Skeletal muscle tissue (tissue), 4 donors: ENCODE results near the gene OXCT1. TPM values are rescaled to one million over a fixed set of nuclear protein-coding genes. Genes with fewer than 3 reads are reported as not detected.

ENCODE experiments used
- H3K27ac ChIP-seq: one replicate; pipeline ENCODE4 v1.7.0; 2013; ENCODE audit warnings: mild to moderate bottlenecking, low read depth, low read length, inconsistent platforms
- H3K27me3 ChIP-seq, 3 donors: one replicate each; pipeline ENCODE4 v1.7.0; 2013; ENCODE audit warnings: low read length in 3 of 3; ENCODE audit not compliant: control insufficient read depth in 3 of 3, insufficient read depth in 3 of 3
- H3K36me3 ChIP-seq, 3 donors: one replicate each; pipeline ENCODE4 v1.7.0; 2013; ENCODE audit warnings: low read length in 3 of 3; ENCODE audit not compliant: control insufficient read depth in 3 of 3, insufficient read depth in 3 of 3
- H3K4me1 ChIP-seq, 3 donors: one replicate each; pipeline ENCODE4 v1.7.0; 2013; ENCODE audit warnings: low read length in 3 of 3, mild to moderate bottlenecking in 3 of 3; ENCODE audit not compliant: control insufficient read depth in 3 of 3, insufficient read depth in 3 of 3
- H3K4me3 ChIP-seq, 3 donors: one replicate each; pipeline ENCODE4 v1.7.0; 2013; ENCODE audit warnings: low read length in 3 of 3
- H3K9ac ChIP-seq, 3 donors: one replicate each; pipeline ENCODE4 v1.7.0; 2013; ENCODE audit warnings: low read length in 3 of 3, mild to moderate bottlenecking in 3 of 3, moderate library complexity in 2 of 3, low read depth in 1 of 3
- H3K9me3 ChIP-seq, 3 donors: one replicate each; pipeline ENCODE4 v1.7.0; 2013; ENCODE audit warnings: low read length in 3 of 3; ENCODE audit not compliant: control insufficient read depth in 3 of 3
- total RNA-seq: library from RNA; depleted of rRNA; stranded (reverse); fragments of >200 nt; gene quantifications from one replicate; pipeline ENCODE4 v1.2.3, GENCODE V29; 2014
- donor health status: Osteomylitis.

Gene OXCT1
- total RNA-seq, 1 donor from 2014 or later = 12.5 TPM

DNA sequence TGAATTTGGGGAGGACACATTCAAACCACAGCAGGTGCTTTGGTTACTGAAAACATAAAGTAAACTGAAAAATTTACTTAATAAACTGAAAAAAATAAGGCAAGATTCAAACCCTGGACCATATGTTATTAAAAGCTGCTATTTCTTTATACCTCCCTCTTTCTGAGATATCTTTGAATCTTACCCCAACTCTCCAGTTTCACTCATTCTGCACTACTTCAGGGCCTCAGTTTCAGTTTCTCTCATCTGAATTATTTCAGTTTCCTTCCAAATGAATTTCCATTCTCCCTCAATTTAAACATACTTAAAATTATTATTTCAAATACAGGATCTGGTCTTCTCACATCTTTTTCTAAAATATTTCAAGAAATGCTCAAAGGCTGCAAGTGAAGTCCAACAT, 4.9 kb upstream of the OXCT1 start:
- Histone ChIP-seq H3K9ac (no peak overlapping the region), H3K36me3 (no peaks in the 10 kb centered on the region), H3K9me3 (no peaks in the 10 kb centered on the region), H3K4me1 (peaks cover 5 to 11% (median 9%) of the 10 kb centered on the region in 3 donors), H3K27me3 (no peaks in the 10 kb centered on the region), H3K27ac (no peak overlapping the region), H3K4me3 (no peak overlapping the region)

DNA sequence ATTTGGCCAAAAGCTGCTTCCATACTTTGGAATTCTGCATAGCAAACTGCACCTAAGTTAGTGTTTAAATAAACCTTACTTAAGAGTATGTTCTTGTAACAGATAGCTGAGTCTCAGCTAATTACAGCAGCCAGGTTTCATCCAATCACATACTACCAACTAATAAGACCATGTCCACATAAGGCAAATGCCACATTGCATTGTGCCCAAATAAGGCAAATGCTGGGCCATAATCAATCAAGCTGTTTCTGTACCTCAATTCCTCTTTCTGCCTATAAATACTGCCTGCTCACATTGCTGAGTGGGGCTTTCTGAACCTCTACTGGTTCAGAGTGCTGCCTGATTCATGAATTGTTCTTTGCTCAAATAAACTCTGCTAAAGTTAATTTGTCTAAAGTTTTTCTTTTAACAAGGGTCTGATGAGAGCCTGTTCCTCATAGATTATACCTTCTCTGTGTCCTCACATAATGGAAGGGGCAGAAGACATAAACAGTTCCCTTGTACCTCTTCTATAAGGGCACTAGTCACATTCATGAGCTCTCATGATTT, 4.4 kb upstream of the OXCT1 start:
- H3K36me3 ChIP-seq = no peaks in the 10 kb centered on the region
- H3K27ac ChIP-seq = no peak overlapping the region
- no peak overlapping the region for H3K9ac ChIP-seq
- H3K4me1 ChIP-seq = peaks cover 5 to 14% (median 11%) of the 10 kb centered on the region in 3 donors
- H3K27me3 ChIP-seq = no peaks in the 10 kb centered on the region
- H3K4me3 ChIP-seq = no peak overlapping the region
- no peaks in the 10 kb centered on the region for H3K9me3 ChIP-seq

DNA sequence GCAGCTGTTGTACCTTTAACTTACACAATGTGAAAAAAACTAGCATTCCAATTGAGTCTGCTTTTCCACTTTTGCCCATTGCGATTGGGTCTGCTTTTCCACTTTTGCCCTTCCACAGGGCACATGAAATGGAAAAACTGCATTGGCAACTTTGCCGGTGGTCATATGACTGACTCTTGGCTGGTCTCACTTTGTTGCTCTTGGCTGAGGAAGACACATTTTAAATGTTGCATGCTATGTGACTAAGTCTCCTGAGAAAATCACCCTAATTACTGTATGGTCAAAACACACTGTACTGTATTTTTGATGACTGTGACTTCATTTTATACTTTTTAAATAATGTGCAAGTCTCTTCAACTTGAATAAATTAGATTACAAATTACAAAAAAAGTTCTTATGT, 1.6 kb upstream of the OXCT1 start:
- H3K9ac ChIP-seq = no peak overlapping the region
- no peaks in the 10 kb centered on the region for H3K9me3 ChIP-seq
- H3K36me3 ChIP-seq = no peaks in the 10 kb centered on the region
- no peak overlapping the region for H3K4me3 ChIP-seq
- peaks cover 13 to 22% (median 17%) of the 10 kb centered on the region in 3 donors for H3K4me1 ChIP-seq
- no peak overlapping the region for H3K27ac ChIP-seq
- H3K27me3 ChIP-seq = no peaks in the 10 kb centered on the region

DNA sequence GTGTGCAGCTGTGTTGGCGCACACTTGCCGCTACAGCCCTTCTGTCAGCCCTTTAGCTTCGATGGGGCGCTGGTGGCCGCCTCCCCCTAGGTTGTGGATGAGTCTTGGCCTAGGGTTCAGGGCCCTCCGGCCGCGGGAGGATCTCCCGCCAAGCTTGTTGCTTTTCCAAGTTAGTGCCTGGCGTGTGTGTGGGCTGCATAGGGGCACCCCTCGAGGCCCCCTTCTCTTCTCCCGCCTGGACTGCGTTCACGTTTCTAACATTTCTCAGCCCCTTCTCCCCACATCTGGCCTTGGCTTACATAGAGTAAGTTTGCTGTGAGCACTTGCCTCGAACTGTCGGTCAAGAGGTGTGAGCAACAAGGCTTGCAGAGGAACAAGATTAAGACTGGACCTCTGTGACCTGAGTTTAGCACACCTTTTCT, 413 bp upstream of the OXCT1 start:
- Histone ChIP-seq H3K27me3 (no peaks in the 10 kb centered on the region), H3K36me3 (no peaks in the 10 kb centered on the region), H3K4me3 (peak overlapping the region; percentile 83 to 88 (median 85)), H3K9me3 (no peaks in the 10 kb centered on the region), H3K9ac (peak overlapping the region; percentile 81 to 84 (median 83)), H3K4me1 (peaks cover 13 to 22% (median 17%) of the 10 kb centered on the region in 3 donors), H3K27ac (peak overlapping the region; percentile 81)

DNA sequence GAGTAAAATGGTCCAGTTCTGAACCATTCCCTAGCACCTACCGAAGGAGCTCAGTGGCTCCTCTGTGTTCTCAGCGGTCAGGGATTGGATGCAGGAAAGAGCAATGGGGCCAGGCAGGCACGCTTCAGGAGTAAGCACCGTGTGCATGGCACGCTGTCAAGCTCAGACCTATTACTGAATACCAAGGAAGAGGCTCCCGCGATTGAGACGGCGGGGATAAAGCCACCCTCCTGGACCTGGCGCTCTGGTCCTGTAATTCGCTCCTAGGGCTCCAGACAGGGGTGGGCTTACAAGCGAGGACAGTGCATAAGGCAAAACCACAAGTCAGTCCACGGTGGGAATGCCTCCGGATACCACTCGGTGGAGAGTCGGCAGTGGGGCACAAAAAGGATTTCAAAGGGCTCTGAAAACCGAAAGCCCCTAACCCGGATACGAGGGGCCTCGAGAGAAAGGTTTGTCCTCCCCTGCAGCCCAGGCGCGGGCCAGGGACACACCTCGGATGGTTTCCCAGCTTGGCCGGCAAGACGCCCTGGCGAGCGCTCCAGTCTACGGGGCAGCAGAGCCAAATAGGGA, 988 bp downstream of the OXCT1 start:
- Histone ChIP-seq H3K27me3 (no peaks in the 10 kb centered on the region), H3K4me1 (peaks cover 13 to 22% (median 17%) of the 10 kb centered on the region in 3 donors), H3K4me3 (peak overlapping the region; percentile 83 to 88 (median 85)), H3K9ac (peak overlapping the region; percentile 81 to 84 (median 83)), H3K9me3 (no peaks in the 10 kb centered on the region), H3K27ac (peak overlapping the region; percentile 81), H3K36me3 (no peaks in the 10 kb centered on the region)

DNA sequence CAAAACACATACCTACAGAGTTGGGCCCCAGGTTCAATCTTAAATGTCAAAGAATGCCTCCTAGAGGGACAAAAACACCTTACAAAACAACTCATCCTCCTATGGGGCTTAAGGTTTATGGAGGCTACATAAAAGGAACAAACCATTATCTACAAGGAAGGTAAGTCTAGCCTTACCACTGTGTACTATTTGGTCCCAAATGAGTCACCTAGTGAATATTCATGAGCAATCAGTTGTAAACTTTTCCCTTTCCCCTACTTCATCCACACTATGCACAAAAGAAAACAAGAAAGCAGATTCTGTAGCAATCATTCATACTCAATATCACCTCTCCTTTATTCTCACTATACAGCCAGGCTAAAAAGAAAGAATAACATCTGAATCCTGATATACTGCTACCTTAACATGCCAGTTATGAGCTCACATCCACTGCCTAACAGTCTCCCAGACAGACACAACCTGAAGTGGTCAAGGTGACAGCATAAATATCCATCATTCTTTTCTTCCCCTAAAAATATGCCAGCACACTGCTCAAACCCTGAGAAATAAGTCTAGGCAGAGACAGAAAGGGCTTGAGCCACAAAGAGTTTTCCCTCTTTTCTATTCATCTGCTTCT, 6.2 kb downstream of the OXCT1 start:
- Histone ChIP-seq H3K4me1 (peaks cover 2 to 4% (median 2%) of the 10 kb centered on the region in 3 donors), H3K4me3 (no peak overlapping the region), H3K27me3 (no peaks in the 10 kb centered on the region), H3K36me3 (peaks cover 0 to 10% (median 0%) of the 10 kb centered on the region in 3 donors), H3K9me3 (no peaks in the 10 kb centered on the region), H3K27ac (no peak overlapping the region), H3K9ac (no peak overlapping the region)

DNA sequence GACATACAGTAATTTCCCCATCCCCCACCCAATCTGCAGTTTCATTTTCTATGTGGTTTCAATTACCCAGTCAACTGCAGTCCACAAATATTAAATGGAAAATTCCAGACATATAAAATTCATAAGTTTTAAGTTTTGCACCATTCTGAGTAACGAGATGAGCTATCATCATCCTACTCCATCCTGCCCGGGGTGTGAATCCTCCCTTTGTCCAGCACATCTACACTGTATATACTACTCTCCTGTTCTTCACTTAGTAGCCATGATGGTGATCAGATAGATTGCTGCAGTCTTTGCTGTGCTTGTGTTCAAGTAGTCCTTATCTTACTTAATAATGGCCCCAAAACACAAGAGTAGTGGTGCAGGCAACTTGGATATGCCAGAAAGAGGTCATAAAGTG, 11.3 kb downstream of the OXCT1 start:
- no peak overlapping the region for H3K27ac ChIP-seq
- H3K9me3 ChIP-seq = no peaks in the 10 kb centered on the region
- H3K36me3 ChIP-seq = peaks cover 0 to 11% (median 3%) of the 10 kb centered on the region in 3 donors
- H3K4me3 ChIP-seq = no peak overlapping the region
- H3K9ac ChIP-seq = no peak overlapping the region
- no peaks in the 10 kb centered on the region for H3K27me3 ChIP-seq
- H3K4me1 ChIP-seq = no peaks in the 10 kb centered on the region

DNA sequence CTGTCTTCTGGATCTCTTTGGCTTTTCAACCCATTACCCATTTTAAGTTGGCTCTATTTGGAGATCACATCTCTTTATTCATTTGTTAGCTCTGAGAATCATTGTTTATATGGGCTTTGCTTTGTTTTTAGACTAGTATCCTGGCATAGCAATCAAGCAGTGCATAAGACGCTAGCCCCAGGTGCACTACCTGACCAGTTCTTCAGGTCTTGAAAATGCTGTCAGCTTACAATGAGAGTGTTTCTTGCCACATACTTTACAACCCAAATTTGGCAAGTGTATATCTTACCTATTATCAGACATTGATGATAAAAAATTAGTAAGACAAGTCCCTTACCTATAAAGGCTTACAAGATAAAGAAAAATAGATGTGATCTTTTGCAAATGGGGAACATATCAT, 12.2 kb downstream of the OXCT1 start:
- no peak overlapping the region for H3K9ac ChIP-seq
- H3K27ac ChIP-seq = no peak overlapping the region
- H3K4me1 ChIP-seq = no peaks in the 10 kb centered on the region
- H3K4me3 ChIP-seq = no peak overlapping the region
- H3K27me3 ChIP-seq = no peaks in the 10 kb centered on the region
- no peaks in the 10 kb centered on the region for H3K9me3 ChIP-seq
- peaks cover 0 to 11% (median 4%) of the 10 kb centered on the region in 3 donors for H3K36me3 ChIP-seq

DNA sequence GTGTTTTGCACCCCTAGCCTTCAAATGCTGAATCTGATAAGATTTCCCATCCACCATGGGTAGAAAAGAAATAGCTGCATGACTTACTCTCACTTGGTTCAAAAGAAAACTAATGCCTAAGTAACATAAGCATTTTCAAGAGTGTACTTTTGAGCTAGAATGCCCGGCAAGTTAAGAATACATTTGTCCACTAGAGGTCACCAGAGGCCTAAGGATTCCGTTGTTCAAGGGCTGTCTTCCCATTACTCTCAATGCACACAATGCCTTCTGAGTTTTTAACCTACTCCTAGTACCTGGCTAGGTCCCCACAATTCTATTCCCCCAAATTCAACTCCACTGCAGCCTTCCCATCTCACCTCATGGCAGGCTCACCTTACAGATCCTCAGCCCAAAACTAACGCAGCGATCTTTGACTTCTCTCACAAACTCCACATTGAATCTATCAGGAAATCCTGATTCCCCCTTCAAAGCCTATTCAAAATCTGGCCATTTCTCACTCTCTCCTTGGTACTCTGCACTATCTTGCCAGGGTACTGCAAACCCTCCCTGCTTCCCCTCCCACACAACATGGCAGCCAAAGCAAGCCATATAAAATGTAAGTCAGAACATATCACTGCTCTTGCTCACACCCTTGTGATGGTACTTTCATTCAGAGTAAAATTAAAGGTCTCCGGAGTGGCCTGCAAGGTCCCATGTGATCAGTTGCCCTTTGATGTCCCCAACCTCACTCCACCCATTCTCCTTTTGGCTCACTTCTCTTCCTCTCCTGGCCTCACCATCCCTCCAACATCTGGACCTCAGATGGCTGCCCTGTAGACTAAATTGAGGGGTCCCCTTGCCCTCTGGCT, 13.4 kb downstream of the OXCT1 start:
- Histone ChIP-seq H3K4me1 (no peaks in the 10 kb centered on the region), H3K36me3 (peaks cover 0 to 20% (median 12%) of the 10 kb centered on the region in 3 donors), H3K27me3 (no peaks in the 10 kb centered on the region), H3K9ac (peak overlapping the region in 1 of 3 donors; percentile 4), H3K9me3 (no peaks in the 10 kb centered on the region), H3K27ac (no peak overlapping the region), H3K4me3 (no peak overlapping the region)
